ENCODE measurements around the gene CACNA1S. TPM values are rescaled to one million over a fixed set of nuclear protein-coding genes. Genes with fewer than 3 reads are reported as not detected.
A peak's percentile ranks its signal among the peaks of the same experiment; 100 is the strongest.

CACNA1S gene
- total and polyA plus RNA-seq, 12 donors = under 0.01 to 0.09 (median 0.05) TPM; not detected in 7

DNA sequence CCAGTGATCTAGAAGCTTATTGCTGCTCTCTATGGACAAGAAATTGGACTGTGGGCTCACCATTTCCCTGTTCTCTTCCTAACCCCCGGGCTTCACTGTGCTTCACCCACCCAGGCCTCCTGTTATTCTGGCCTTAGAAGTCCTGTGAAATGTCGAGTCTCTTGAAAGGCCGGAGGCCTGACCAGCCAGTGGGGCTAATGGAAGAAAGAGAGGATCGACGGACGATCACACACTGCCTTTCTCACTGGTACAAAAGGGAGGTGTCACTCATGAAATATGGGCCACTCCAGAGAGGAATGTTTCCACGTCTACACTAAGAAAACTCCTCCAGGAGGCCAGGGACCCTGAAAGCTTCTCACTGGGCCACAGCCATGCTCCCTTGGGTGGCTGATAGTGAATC lies 36.1 kb downstream of the CACNA1S start:
- TF ChIP-seq, protein P1, sequence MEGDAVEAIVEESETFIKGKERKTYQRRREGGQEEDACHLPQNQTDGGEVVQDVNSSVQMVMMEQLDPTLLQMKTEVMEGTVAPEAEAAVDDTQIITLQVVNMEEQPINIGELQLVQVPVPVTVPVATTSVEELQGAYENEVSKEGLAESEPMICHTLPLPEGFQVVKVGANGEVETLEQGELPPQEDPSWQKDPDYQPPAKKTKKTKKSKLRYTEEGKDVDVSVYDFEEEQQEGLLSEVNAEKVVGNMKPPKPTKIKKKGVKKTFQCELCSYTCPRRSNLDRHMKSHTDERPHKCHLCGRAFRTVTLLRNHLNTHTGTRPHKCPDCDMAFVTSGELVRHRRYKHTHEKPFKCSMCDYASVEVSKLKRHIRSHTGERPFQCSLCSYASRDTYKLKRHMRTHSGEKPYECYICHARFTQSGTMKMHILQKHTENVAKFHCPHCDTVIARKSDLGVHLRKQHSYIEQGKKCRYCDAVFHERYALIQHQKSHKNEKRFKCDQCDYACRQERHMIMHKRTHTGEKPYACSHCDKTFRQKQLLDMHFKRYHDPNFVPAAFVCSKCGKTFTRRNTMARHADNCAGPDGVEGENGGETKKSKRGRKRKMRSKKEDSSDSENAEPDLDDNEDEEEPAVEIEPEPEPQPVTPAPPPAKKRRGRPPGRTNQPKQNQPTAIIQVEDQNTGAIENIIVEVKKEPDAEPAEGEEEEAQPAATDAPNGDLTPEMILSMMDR (IDR thresholded peaks at IDR 0.05) = no peak
- intact Hi-C loops (cut with DNase I) = no loop called here
- no peak overlapping the region for H3K4me3 ChIP-seq
- peaks cover 0 to 5% (median 0%) of the 10 kb centered on the region in 7 donors for H3K27me3 ChIP-seq
- no peaks in the 10 kb centered on the region for H3K4me1 ChIP-seq
- no peak overlapping the region for H3K27ac ChIP-seq
- H3K36me3 ChIP-seq = no peaks in the 10 kb centered on the region
- WGBS, 2 donors = 78 to 84% methylated on average over 7 of the region's 7 CpGs
- H3K9me3 ChIP-seq = no peaks in the 10 kb centered on the region
- ATAC-seq = no peak
- DNase-seq = no peak

DNA sequence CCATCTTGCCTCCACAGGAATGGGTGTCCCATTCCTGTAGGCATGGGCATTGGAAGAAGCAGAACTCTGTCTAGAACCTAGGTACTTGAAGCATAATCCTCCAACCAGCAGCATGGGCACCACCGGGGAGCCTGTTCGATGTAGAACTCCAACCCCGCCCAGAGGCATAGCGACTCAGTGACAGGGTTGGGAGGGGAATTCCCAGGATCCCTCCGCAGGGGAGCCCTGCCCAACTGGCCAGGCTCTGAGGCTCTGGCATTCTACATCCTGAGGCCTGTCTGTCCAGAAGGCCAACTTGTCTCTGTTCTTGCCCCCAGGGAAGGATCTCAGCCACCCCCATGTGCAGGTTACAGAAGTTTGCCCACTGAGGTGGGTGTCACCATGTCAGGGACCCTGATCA lies 38.2 kb downstream of the CACNA1S start:
- TF ChIP-seq, protein P1 (IDR thresholded peaks at IDR 0.05) = no peak
- ATAC-seq (no peak), DNase-seq (no peak)
- 97% methylated on average over 5 of the region's 5 CpGs for WGBS, 2 donors
- H3K9me3 ChIP-seq = no peaks in the 10 kb centered on the region
- intact Hi-C loops (cut with DNase I) = no loop called here
- H3K27me3 ChIP-seq = peaks cover 0 to 9% (median 0%) of the 10 kb centered on the region in 7 donors
- no peak overlapping the region for H3K4me3 ChIP-seq
- no peaks in the 10 kb centered on the region for H3K4me1 ChIP-seq
- no peak overlapping the region for H3K27ac ChIP-seq
- H3K36me3 ChIP-seq = no peaks in the 10 kb centered on the region

DNA sequence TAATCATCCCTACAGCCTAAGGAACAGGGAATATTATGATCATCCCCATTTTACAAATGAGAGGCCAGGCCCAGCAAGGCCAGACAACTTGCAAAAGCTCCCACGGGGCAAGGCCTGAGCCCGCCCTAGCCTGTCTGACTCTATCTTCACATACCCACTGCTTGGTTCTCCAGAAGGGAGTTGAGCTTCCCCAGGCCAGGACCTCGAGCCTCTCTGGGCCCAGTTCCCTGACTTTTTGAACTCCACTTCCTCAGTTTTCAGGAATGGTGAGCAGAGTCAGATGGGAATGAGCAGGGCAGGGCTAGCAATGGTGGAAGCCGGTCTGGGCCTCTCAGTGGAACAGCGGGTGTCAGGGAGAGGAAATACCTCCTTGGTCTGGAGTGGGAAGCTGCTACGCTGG lies 39.3 kb downstream of the CACNA1S start:
- H3K27me3 ChIP-seq = peaks cover 0 to 7% (median 0%) of the 10 kb centered on the region in 7 donors
- H3K9me3 ChIP-seq = no peaks in the 10 kb centered on the region
- H3K4me3 ChIP-seq = no peak overlapping the region
- 54 to 65% methylated on average over 6 of the region's 6 CpGs for WGBS, 2 donors
- peak in 1 of 2 donors; percentile 14 for DNase-seq
- peak in 7 of 8 donors; percentile 28 to 55 (median 50) for ATAC-seq
- no peaks in the 10 kb centered on the region for H3K36me3 ChIP-seq
- intact Hi-C loops (cut with DNase I) = no loop called here
- H3K4me1 ChIP-seq = no peaks in the 10 kb centered on the region
- TF ChIP-seq, protein P1 (IDR thresholded peaks at IDR 0.05) = no peak
- H3K27ac ChIP-seq = no peak overlapping the region

DNA sequence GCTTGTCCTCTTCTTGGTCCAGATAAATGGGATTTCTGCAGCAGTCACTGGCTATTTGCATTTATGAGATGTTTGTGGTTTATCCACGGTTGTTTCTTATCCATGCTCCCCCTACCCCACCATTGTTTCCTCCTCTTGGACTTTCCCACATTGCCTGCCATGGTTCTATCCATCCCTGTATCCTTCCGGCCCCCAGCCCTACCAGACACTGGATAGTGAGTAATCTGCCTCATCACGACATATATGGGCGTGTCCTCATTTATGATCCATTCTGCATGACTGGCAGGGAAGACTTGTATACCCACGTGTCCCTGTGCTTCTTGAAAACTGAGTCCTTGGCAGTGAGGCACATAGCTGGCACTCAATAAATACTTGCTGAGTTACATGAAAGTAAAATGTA lies 40.1 kb downstream of the CACNA1S start:
- no peaks in the 10 kb centered on the region for H3K36me3 ChIP-seq

More for the DNA sequence above, 40.1 kb downstream of the CACNA1S start:
- 71 to 83% methylated on average over 5 of the region's 5 CpGs for WGBS, 2 donors
- Histone ChIP-seq H3K4me1 (no peaks in the 10 kb centered on the region), H3K27me3 (peaks cover 0 to 10% (median 0%) of the 10 kb centered on the region in 7 donors), H3K9me3 (no peaks in the 10 kb centered on the region), H3K27ac (no peak overlapping the region), H3K4me3 (no peak overlapping the region)
- intact Hi-C loops (cut with DNase I) = no loop called here
- TF ChIP-seq, protein P1 (IDR thresholded peaks at IDR 0.05) = no peak
- ATAC-seq = no peak
- no peak for DNase-seq
